ENCODE measurements around the gene YTHDF2. TPM values are rescaled to one million over a fixed set of nuclear protein-coding genes. Genes with fewer than 3 reads are reported as not detected.
"Not testable (repeated sequence)": the region's sequence is repeated elsewhere in the genome, so short reads cannot be mapped to it uniquely, and the experiment has no call there.

YTHDF2 gene
- polyA plus RNA-seq, 3 donors: 20.7 to 81.6 (median 74.2) TPM

GRCh38 chr1:28766532-28767183, 29.9 kb downstream of the YTHDF2 start:
- Histone ChIP-seq H4K20me1 (ENCODE audit: insufficient read depth, low read length) (peaks cover 86% of the 10 kb centered on the region), H3K27me3 (ENCODE audit: control insufficient read depth in 2 of 2, insufficient read depth in 2 of 2, low read length in 2 of 2) (no peaks in the 10 kb centered on the region), H3K4me2 (replicated peaks; ENCODE audit: extremely low read depth, low read length, poor library complexity, severe bottlenecking) (no peak overlapping the region), H2AFZ (ENCODE audit: insufficient read depth, low read depth, low read length, poor library complexity, severe bottlenecking) (no peak overlapping the region), H3K4me3 (replicated peaks in 1 of 3; ENCODE audit: low read depth in 2 of 3, low read length in 3 of 3) (no peak overlapping the region), H3K36me3 (replicated peaks in 1 of 2; ENCODE audit: control insufficient read depth in 1 of 2, insufficient read depth in 2 of 2, low read length in 2 of 2) (peaks cover 41 to 69% of the 10 kb centered on the region in 2 donors), H3K79me2 (ENCODE audit: insufficient read depth, low read length) (peaks cover 73% of the 10 kb centered on the region), H3K4me1 (ENCODE audit: control insufficient read depth in 1 of 2, insufficient read depth in 2 of 2, low read length in 2 of 2) (no peaks in the 10 kb centered on the region), H3K9ac (ENCODE audit: insufficient read depth, low read length, poor library complexity, severe bottlenecking) (no peak overlapping the region), H3K9me3 (replicated peaks in 1 of 2; ENCODE audit: control insufficient read depth in 1 of 2, insufficient read depth in 1 of 2, low read length in 2 of 2) (no peaks in the 10 kb centered on the region), H3K27ac (ENCODE audit: low read depth in 1 of 2, low read length in 2 of 2) (peak overlapping the region in 1 of 2 donors; percentile 27)
- no peak for TF ChIP-seq CTCF (IDR thresholded peaks at IDR 0.05)
- DNase-seq: no peak
- WGBS (ENCODE audit: insufficient coverage): no CpG with 5 or more reads among the region's 2 CpGs
- Mint-ChIP-seq H3K27me3 (ENCODE audit: low read depth in 3 of 3) (no peaks in the 10 kb centered on the region), H3K36me3 (peaks cover 42 to 71% of the 10 kb centered on the region in 2 donors), H3K4me1 (no peaks in the 10 kb centered on the region), H3K4me3 (no peak overlapping the region), H3K27ac (peak overlapping the region in 3 of 7 donors; percentile 46 to 77 (median 66)), H3K9me3 (peaks cover 0 to 2% (median 0%) of the 10 kb centered on the region in 7 donors)
- intact Hi-C loops (cut with micrococcal nuclease): no loop called here

GRCh38 chr1:28770601-28771165, 33.9 kb downstream of the YTHDF2 start:
- Histone ChIP-seq H4K20me1 (ENCODE audit: insufficient read depth, low read length) (peaks cover 68% of the 10 kb centered on the region), H3K27me3 (ENCODE audit: control insufficient read depth in 2 of 2, insufficient read depth in 2 of 2, low read length in 2 of 2) (no peaks in the 10 kb centered on the region), H3K9ac (ENCODE audit: insufficient read depth, low read length, poor library complexity, severe bottlenecking) (no peak overlapping the region), H3K4me2 (replicated peaks; ENCODE audit: extremely low read depth, low read length, poor library complexity, severe bottlenecking) (no peak overlapping the region), H2AFZ (ENCODE audit: insufficient read depth, low read depth, low read length, poor library complexity, severe bottlenecking) (no peak overlapping the region), H3K4me1 (ENCODE audit: control insufficient read depth in 1 of 2, insufficient read depth in 2 of 2, low read length in 2 of 2) (peaks cover 14 to 15% of the 10 kb centered on the region in 2 donors), H3K4me3 (replicated peaks in 1 of 3; ENCODE audit: low read depth in 2 of 3, low read length in 3 of 3) (no peak overlapping the region), H3K79me2 (ENCODE audit: insufficient read depth, low read length) (peaks cover 38% of the 10 kb centered on the region), H3K9me3 (replicated peaks in 1 of 2; ENCODE audit: control insufficient read depth in 1 of 2, insufficient read depth in 1 of 2, low read length in 2 of 2) (no peaks in the 10 kb centered on the region), H3K36me3 (replicated peaks in 1 of 2; ENCODE audit: control insufficient read depth in 1 of 2, insufficient read depth in 2 of 2, low read length in 2 of 2) (peaks cover 34 to 67% of the 10 kb centered on the region in 2 donors), H3K27ac (ENCODE audit: low read depth in 1 of 2, low read length in 2 of 2) (no peak overlapping the region)
- DNase-seq: no peak
- 92% methylated on average over 2 of the region's 3 CpGs for WGBS (ENCODE audit: insufficient coverage)
- peaks cover 30 to 60% of the 10 kb centered on the region in 2 donors for H3K36me3 Mint-ChIP-seq
- intact Hi-C loops (cut with micrococcal nuclease): no loop called here
- peaks cover 12% of the 10 kb centered on the region for H3K4me1 Mint-ChIP-seq
- no peaks in the 10 kb centered on the region for H3K27me3 Mint-ChIP-seq (ENCODE audit: low read depth in 3 of 3)
- peaks cover 0 to 2% (median 0%) of the 10 kb centered on the region in 7 donors for H3K9me3 Mint-ChIP-seq
- H3K4me3 Mint-ChIP-seq: no peak overlapping the region
- H3K27ac Mint-ChIP-seq: peak overlapping the region in 4 of 7 donors; percentile 19 to 69 (median 46)
- TF ChIP-seq CTCF (IDR thresholded peaks at IDR 0.05): no peak

- H3K9me3 ChIP-seq (replicated peaks in 1 of 2; ENCODE audit: control insufficient read depth in 1 of 2, insufficient read depth in 1 of 2, low read length in 2 of 2); H3K27ac ChIP-seq (ENCODE audit: low read depth in 1 of 2, low read length in 2 of 2); H3K27me3 ChIP-seq (ENCODE audit: control insufficient read depth in 2 of 2, insufficient read depth in 2 of 2, low read length in 2 of 2); H3K27ac Mint-ChIP-seq; H3K27me3 Mint-ChIP-seq (ENCODE audit: low read depth in 3 of 3); H2AFZ ChIP-seq (ENCODE audit: insufficient read depth, low read depth, low read length, poor library complexity, severe bottlenecking); DNase-seq; intact Hi-C loops (cut with micrococcal nuclease); H3K9ac ChIP-seq (ENCODE audit: insufficient read depth, low read length, poor library complexity, severe bottlenecking); H3K9me3 Mint-ChIP-seq; H3K4me3 Mint-ChIP-seq; H3K4me3 ChIP-seq (replicated peaks in 1 of 3; ENCODE audit: low read depth in 2 of 3, low read length in 3 of 3); H3K4me2 ChIP-seq (replicated peaks; ENCODE audit: extremely low read depth, low read length, poor library complexity, severe bottlenecking): not testable (repeated sequence)
- 91% methylated on average over 4 of the region's 10 CpGs for WGBS (ENCODE audit: insufficient coverage)
- Histone ChIP-seq H3K36me3 (replicated peaks in 1 of 2; ENCODE audit: control insufficient read depth in 1 of 2, insufficient read depth in 2 of 2, low read length in 2 of 2) (peaks cover 29 to 54% of the 10 kb centered on the region in 2 donors), H4K20me1 (ENCODE audit: insufficient read depth, low read length) (peaks cover 56% of the 10 kb centered on the region), H3K4me1 (ENCODE audit: control insufficient read depth in 1 of 2, insufficient read depth in 2 of 2, low read length in 2 of 2) (peaks cover 14 to 15% of the 10 kb centered on the region in 2 donors), H3K79me2 (ENCODE audit: insufficient read depth, low read length) (peaks cover 25% of the 10 kb centered on the region)
- peaks cover 14% of the 10 kb centered on the region for H3K4me1 Mint-ChIP-seq
- peaks cover 26 to 48% of the 10 kb centered on the region in 2 donors for H3K36me3 Mint-ChIP-seq
These were observed 35.2 kb downstream of the YTHDF2 start for GRCh38 chr1:28771921-28772320.

Data from CD14-positive monocyte (primary cell).